ENCODE measurements around the gene RAX2. TPM values are rescaled to one million over a fixed set of nuclear protein-coding genes. Genes with fewer than 3 reads are reported as not detected.

The RAX2 gene
- total RNA-seq, 1 experiment from 2014 or later = not detected

DNA sequence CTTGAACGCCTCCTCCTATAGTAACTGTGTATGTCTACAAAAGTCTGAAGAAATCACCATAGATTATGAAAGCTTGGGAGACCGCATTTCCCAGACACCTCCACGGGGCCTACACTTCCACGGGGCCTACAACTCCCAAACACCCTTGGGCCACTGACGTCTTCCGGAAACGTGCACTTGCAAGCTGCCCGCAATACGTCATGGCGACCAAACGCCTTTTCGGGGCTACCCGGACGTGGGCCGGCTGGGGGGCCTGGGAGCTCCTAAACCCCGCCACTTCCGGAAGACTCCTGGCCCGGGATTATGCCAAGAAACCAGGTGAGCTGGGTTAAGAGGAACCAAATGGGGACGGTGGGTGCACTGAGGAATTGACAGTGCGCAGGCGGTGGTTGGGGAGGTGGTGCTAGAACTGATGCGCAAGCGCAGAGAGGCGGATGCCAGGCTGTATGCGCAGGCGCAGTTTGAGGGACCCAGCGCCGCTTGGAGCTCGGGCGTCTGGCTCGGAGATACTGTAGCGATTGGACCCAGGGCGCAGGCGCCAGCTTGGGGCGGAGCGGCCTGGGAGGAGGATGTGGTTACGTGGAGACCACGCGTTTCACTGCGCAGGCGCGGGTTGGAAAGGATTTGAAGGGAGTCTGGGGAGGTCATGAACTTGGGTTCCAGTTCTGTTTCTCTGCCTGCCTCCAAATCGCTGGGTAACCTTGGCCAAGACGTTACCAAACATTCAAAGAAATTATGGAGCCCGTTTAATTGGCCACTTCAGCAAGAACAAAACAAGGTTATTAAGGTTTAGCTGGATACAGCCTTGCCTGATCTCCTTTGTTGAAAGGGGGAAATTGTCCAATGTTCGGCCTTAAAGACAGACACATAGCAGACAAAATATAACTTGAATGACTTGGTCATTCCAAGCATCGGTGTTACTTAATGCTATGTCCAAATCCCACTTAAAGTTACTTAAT lies 9.2 kb downstream of the RAX2 start, which contains the start of gene MRPL54 (continued):
- TF ChIP-seq POLR2AphosphoS5 (IDR thresholded peaks at IDR 0.05; ENCODE audit: low read depth, low read length) (peak; percentile 80), YY1 (IDR thresholded peaks at IDR 0.05; ENCODE audit: extremely low read depth, insufficient replicate concordance, low read depth, low read length) (peak; percentile 93), SP1 (IDR thresholded peaks at IDR 0.05; ENCODE audit: low read depth) (no peak), EZH2 (IDR thresholded peaks at IDR 0.05) (no peak), POLR2A (IDR thresholded peaks at IDR 0.05; ENCODE audit: borderline replicate concordance, extremely low read depth, insufficient read depth, insufficient read length) (peak; percentile 67), EGR1 (IDR thresholded peaks at IDR 0.05; ENCODE audit: low read depth) (no peak)

DNA sequence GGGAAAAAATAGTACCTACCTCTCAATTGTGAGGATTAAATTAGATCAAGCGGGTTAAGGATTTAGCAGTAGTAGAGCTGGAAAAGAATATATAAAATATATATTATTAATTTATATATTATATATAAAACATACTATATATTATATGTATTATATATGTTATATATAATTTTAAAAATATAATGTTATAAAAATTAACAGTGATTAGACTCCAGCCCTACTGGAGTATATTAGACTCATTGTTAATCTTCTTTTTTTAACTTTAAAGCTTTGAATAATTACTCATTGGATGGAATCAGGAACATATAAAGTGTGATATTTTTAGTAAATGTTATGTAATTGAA lies 9.9 kb downstream of the RAX2 start:
- ChIA-PET CTCF (interaction anchor here (0.6 to 2.4 kb wide), 13 partner anchors 15 to 446 kb away, joined by 3 to 20 read pairs (median 4); no protein-coding TSS in a partner anchor), RAD21 (ENCODE audit: low non-redundant PET in 1 of 2, low total read pairs in 2 of 2, uncharacterized antibody in 2 of 2, unreplicated experiment in 2 of 2) (interaction anchor here in 1 of 2 experiments (1.0 kb wide), 1 partner anchor 86 kb away, joined by 3 read pairs; no protein-coding TSS in a partner anchor), POLR2A (interaction anchor here (0.8 to 2.2 kb wide), 13 partner anchors 9 to 486 kb away, joined by 3 to 10 read pairs (median 5); partner anchors contain the start of genes EEF2 and TJP3)
- Histone ChIP-seq H3K9me2 (ENCODE audit: insufficient read depth) (no peaks in the 10 kb centered on the region), H3K36me3 (ENCODE audit: control insufficient read depth in 1 of 2, insufficient read depth in 2 of 2, low read length in 2 of 2) (peaks cover 2 to 14% of the 10 kb centered on the region in 2 experiments; a peak in 2 of 4 replicates), H3K4me3 (replicated peaks in 1 of 2; ENCODE audit: low read depth in 1 of 2, low read length in 2 of 2) (peak overlapping the region; percentile 77 to 99), H3K4me2 (ENCODE audit: low read length) (peak overlapping the region; percentile 86), H3K27me3 (ENCODE audit: insufficient read depth, low read length) (no peaks in the 10 kb centered on the region), H3K27ac (ENCODE audit: low read depth, low read length) (peak overlapping the region; percentile 93), H3K4me1 (ENCODE audit: control insufficient read depth in 1 of 2, insufficient read depth in 2 of 2, low read length in 2 of 2) (peaks cover 6 to 14% of the 10 kb centered on the region in 2 experiments; a peak in 2 of 4 replicates), H4K20me1 (ENCODE audit: insufficient read depth) (no peaks in the 10 kb centered on the region), H2AFZ (ENCODE audit: low read depth, low read length, poor library complexity, severe bottlenecking) (peak overlapping the region; percentile 62), H3K9me3 (ENCODE audit: control insufficient read depth in 1 of 2, insufficient read depth in 1 of 2, low read depth in 1 of 2, low read length in 2 of 2) (no peaks in the 10 kb centered on the region), H3K9ac (ENCODE audit: low read length) (peak overlapping the region; percentile 85), H3K79me2 (ENCODE audit: insufficient read depth, low read length) (peaks cover 32% of the 10 kb centered on the region)
- no TSS peak for BruUV-seq (replicated peaks)
- no peak for ATAC-seq
- intact Hi-C loops (cut with micrococcal nuclease) = loop anchor here (1.0 to 5.0 kb wide), 2 partner anchors 34 to 60 kb away; no protein-coding TSS in a partner anchor
- no peak for DNase-seq (ENCODE audit: low read depth, low spot score)
- TF ChIP-seq ZFX (IDR thresholded peaks at IDR 0.05) (no peak), RAD21 (IDR thresholded peaks at IDR 0.05; ENCODE audit: low read depth) (no peak), SP1 (IDR thresholded peaks at IDR 0.05; ENCODE audit: low read depth) (no peak), YY1 (IDR thresholded peaks at IDR 0.05; ENCODE audit: extremely low read depth, insufficient replicate concordance, low read depth, low read length) (no peak), MAX (IDR thresholded peaks at IDR 0.05) (no peak), SRF (IDR thresholded peaks at IDR 0.05; ENCODE audit: low read depth) (no peak), FOSL1 (IDR thresholded peaks at IDR 0.05; ENCODE audit: low read depth) (no peak), CEBPB (IDR thresholded peaks at IDR 0.05; ENCODE audit: low read depth) (no peak), POLR2A (IDR thresholded peaks at IDR 0.05; ENCODE audit: borderline replicate concordance, extremely low read depth, insufficient read depth, insufficient read length) (no peak)
- TF ChIP-seq, protein P1, sequence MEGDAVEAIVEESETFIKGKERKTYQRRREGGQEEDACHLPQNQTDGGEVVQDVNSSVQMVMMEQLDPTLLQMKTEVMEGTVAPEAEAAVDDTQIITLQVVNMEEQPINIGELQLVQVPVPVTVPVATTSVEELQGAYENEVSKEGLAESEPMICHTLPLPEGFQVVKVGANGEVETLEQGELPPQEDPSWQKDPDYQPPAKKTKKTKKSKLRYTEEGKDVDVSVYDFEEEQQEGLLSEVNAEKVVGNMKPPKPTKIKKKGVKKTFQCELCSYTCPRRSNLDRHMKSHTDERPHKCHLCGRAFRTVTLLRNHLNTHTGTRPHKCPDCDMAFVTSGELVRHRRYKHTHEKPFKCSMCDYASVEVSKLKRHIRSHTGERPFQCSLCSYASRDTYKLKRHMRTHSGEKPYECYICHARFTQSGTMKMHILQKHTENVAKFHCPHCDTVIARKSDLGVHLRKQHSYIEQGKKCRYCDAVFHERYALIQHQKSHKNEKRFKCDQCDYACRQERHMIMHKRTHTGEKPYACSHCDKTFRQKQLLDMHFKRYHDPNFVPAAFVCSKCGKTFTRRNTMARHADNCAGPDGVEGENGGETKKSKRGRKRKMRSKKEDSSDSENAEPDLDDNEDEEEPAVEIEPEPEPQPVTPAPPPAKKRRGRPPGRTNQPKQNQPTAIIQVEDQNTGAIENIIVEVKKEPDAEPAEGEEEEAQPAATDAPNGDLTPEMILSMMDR (IDR thresholded peaks at IDR 0.05 in 2 of 3, conservative IDR thresholded peaks at IDR 0.05 in 1 of 3; ENCODE audit: borderline replicate concordance in 1 of 3, insufficient read depth in 1 of 3, low read depth in 2 of 3, low read length in 2 of 3) = no peak
- TF ChIP-seq, protein P2, sequence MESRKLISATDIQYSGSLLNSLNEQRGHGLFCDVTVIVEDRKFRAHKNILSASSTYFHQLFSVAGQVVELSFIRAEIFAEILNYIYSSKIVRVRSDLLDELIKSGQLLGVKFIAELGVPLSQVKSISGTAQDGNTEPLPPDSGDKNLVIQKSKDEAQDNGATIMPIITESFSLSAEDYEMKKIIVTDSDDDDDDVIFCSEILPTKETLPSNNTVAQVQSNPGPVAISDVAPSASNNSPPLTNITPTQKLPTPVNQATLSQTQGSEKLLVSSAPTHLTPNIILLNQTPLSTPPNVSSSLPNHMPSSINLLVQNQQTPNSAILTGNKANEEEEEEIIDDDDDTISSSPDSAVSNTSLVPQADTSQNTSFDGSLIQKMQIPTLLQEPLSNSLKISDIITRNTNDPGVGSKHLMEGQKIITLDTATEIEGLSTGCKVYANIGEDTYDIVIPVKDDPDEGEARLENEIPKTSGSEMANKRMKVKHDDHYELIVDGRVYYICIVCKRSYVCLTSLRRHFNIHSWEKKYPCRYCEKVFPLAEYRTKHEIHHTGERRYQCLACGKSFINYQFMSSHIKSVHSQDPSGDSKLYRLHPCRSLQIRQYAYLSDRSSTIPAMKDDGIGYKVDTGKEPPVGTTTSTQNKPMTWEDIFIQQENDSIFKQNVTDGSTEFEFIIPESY (IDR thresholded peaks at IDR 0.05; ENCODE audit: extremely low read depth, insufficient replicate concordance, low read length) = no peak
- TF ChIP-seq, protein P3, sequence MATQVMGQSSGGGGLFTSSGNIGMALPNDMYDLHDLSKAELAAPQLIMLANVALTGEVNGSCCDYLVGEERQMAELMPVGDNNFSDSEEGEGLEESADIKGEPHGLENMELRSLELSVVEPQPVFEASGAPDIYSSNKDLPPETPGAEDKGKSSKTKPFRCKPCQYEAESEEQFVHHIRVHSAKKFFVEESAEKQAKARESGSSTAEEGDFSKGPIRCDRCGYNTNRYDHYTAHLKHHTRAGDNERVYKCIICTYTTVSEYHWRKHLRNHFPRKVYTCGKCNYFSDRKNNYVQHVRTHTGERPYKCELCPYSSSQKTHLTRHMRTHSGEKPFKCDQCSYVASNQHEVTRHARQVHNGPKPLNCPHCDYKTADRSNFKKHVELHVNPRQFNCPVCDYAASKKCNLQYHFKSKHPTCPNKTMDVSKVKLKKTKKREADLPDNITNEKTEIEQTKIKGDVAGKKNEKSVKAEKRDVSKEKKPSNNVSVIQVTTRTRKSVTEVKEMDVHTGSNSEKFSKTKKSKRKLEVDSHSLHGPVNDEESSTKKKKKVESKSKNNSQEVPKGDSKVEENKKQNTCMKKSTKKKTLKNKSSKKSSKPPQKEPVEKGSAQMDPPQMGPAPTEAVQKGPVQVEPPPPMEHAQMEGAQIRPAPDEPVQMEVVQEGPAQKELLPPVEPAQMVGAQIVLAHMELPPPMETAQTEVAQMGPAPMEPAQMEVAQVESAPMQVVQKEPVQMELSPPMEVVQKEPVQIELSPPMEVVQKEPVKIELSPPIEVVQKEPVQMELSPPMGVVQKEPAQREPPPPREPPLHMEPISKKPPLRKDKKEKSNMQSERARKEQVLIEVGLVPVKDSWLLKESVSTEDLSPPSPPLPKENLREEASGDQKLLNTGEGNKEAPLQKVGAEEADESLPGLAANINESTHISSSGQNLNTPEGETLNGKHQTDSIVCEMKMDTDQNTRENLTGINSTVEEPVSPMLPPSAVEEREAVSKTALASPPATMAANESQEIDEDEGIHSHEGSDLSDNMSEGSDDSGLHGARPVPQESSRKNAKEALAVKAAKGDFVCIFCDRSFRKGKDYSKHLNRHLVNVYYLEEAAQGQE (IDR thresholded peaks at IDR 0.05; ENCODE audit: low read depth) = no peak

Measured in HCT116 (cell line).